GM18499 (cell line): Measurements from ENCODE around the gene HBA2.
"Not testable (repeated sequence)": the region's sequence is repeated elsewhere in the genome, so short reads cannot be mapped to it uniquely, and the experiment has no call there.

Experiments
- ATAC-seq: cut with Tn5 transposase; IDR thresholded peaks from one replicate; pipeline ENCODE4 v1.9.1; 2021; ENCODE audit warnings: moderate number of reproducible peaks; ENCODE audit not compliant: insufficient read depth, unreplicated experiment

Gene HBA2

DNA sequence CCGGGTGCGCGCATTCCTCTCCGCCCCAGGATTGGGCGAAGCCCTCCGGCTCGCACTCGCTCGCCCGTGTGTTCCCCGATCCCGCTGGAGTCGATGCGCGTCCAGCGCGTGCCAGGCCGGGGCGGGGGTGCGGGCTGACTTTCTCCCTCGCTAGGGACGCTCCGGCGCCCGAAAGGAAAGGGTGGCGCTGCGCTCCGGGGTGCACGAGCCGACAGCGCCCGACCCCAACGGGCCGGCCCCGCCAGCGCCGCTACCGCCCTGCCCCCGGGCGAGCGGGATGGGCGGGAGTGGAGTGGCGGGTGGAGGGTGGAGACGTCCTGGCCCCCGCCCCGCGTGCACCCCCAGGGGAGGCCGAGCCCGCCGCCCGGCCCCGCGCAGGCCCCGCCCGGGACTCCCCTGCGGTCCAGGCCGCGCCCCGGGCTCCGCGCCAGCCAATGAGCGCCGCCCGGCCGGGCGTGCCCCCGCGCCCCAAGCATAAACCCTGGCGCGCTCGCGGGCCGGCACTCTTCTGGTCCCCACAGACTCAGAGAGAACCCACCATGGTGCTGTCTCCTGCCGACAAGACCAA is at the start of gene HBA2:
Gene HBA2, plus strand, starts transcription at position 503 of the 568 bp plus-strand sequence. Its CDS starts 37 bp downstream, at position 540.
- ATAC-seq: not testable (repeated sequence)

DNA sequence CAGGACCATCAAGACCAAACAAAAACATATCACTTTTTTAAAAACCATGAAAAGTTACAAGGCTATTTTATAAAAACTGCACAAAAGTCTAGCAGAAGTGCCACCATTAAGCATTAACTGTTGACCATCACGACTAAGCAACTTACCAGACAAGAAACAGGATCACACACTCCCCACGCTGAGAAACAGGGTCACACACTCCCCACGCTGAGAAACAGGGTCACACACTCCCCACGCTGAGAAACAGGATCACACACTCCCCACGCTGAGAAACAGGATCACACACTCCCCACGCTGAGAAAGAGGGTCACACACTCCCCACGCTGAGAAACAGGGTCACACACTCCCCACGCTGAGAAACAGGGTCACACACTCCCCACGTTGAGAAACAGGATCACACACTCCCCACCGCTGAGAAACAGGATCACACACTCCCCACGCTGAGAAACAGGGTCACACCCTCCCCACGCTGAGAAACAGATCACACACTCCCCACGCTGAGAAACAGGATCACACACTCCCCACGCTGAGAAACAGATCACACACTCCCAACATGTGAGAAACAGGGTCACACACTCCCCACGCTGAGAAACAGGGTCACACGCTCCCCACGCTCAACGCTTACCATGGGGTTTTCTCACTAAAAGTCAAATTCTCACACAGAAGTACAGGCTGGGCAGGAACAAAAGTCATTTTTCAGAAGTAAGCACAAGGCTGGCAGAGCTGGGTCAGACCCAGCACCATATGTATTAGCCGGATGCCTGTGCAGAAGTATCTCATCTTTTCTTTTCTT is 48.9 kb upstream of the HBA2 start:
- ATAC-seq: not testable (repeated sequence)

DNA sequence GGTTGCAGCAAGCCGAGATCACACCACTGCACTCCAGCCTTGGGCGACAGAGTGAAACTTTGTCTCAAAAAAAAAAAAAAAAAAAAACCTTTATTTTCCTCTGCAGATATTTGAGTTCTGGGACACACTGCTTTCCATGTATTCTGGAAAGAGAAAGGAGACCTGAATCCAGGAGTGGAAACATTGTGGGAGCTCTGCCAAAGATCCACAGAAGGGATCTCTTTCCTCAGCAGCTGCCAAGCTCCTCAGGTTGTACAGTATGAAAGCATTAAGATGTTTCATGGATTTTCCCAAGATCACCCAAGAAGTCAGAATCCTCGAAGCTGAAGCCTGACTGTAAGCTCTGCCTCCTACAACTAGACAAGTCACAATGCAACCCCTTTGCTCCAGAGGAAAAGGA is 47.7 kb upstream of the HBA2 start:
- no peak for ATAC-seq

DNA sequence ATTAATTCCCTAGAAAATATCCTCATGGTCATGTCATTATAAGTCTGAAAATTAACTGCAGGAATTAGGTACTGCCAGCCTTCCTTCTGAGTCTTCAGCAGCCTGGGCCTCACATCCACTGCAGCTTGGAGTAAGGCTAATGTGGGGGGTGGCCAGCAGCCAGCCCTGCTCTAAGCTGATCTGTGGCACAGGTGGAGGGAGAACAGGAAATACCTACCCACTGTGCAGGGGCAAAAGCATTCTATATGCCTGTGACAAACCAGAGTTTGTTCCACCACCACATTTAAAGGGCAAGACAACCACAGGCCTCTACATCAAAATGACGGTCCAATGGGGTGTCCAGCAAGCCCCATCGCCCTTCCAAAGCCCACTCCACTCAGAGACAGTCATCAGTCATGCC is 43.6 kb upstream of the HBA2 start:
- no peak for ATAC-seq

DNA sequence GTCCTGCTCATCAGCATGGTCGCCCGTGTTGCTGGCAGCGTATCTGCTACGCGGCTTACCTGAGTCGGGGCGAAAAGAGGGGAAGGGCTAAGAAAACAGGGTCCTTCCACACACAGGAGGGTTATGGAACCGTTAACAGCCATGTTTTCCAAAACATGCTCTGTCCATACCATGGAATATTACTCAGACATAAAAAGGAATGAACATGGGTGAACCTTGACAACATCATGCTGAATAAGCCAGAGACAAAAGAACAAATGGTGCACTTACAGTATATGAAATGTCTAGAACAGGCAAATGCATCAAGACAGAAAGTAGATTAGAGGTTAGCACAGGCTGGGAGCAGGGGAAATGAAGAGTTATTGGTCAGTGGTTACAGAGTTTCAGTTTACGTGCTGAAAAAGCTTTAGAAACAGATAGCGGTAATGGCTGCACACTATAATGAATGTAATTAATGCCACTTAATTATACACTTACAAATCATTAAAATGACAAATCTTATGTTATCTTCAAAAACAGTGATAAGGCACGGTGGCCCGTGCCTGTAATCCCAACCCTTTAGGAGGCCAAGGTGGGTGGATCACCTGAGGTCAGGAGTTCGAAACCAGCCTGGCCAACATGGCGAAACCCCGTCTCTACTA is 42.0 kb upstream of the HBA2 start:
- no peak for ATAC-seq

DNA sequence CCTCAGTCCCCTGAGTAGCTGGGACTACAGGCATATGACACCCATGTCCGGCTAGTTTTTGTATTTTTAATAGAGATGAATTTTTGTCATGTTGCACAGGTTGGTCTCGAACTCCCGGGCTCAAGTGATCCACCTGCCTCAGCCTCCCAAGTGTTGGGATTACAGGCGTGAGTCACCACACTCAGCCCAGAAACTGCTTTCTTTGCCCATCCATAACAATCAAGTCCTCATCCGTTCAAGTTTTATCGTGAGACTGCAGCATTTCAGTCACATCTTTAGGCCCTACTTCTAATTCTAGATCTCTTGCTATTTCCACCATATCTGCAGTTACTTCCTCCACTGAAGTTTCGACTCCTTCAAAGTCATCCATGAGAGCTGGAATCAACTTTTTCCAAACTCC is 40.6 kb upstream of the HBA2 start:
- no peak for ATAC-seq

DNA sequence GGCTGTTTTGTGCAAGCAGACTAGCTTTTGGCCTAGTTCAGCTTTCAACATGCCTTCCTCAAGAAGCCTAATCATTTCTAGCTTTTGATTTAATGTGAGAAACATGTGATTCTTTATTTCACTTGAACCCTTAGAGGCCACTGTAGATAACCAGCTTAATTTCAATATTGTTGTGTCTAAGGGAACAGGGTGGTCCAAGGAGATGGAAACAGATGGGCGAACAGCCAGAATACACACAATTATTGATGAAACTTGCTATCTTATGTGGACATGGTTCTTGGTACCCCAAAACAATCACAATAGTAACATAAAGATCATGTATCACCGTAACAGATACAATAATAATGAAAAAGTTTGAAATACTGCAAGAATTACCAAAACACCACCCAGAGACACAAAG is 39.0 kb upstream of the HBA2 start:
- ATAC-seq: no peak

DNA sequence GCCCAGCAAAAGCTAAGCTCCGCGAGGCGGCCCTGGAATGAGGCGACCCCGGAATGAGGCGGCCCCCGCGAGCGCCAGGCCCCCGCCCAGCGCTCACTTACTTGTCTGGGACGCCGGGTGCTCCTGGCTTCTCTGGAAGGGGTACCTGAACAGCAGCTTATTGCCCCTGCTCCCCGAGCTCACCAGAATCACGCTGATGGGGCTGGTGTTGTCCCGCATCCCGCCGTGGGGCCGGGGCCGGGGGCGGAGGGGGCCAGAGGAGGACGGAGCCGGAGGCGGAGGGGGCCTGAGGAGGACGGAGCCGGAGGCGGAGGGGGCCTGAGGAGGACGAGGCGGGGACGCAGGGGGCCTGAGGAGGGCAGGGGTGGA is 34.6 kb upstream of the HBA2 start:
- ATAC-seq: no peak

DNA sequence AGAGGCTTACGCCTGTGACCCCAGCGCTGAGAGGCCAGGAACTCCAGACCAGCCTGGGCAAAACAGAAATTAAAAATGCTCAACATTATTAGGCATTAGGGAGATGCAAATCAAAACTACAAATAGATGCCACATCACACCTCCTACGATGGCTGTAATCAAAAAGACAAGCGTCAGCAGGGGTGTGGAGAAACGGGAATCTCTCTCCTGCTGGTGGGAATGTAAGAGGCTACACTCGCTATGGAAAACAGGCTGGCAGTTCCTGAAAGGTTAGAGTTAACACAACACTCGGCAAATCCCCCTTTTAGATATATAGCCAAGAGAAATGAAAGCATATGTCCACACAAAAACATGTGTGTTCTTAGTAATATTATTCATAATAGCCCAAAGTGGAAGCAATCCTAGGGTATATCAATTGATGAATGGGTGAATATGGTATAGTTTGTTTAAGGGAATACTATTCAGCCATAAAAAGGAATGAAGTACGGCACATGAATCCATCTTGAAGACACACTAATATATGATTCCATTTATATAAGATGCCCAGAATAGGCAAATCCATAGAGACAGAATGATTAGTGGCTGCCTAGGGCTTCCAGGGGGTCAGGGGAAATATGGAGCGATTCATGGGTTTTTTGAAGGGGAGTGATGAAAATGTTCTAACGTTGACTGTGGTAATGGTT is 32.4 kb upstream of the HBA2 start:
- ATAC-seq: no peak

DNA sequence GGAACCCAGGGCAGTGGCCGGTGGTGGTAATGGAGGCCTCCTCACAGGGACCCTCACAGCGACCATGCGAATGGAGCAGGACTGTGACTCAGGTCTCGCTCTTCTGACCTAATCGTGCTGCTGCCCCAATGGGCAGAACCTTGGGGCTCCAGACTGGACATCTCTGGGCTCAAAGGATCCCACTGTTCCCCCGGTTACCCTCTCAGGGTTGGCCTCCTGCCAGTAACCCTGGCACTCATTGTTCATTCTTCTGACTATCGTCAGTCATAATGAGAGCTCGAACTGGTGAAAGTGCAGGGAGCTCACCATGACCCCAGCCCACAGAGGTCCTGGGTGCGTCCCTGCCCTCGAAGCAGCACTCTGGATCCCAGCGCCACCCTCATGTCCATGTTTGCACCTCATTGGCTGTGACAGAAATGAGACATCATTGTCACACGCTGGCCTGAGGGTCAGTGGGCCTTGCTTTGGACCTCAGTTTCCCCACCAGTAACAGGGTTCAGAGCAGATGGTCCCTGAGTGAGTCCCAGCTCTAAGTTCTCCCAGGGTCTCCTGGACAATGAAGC is 30.2 kb upstream of the HBA2 start:
- ATAC-seq: no peak

DNA sequence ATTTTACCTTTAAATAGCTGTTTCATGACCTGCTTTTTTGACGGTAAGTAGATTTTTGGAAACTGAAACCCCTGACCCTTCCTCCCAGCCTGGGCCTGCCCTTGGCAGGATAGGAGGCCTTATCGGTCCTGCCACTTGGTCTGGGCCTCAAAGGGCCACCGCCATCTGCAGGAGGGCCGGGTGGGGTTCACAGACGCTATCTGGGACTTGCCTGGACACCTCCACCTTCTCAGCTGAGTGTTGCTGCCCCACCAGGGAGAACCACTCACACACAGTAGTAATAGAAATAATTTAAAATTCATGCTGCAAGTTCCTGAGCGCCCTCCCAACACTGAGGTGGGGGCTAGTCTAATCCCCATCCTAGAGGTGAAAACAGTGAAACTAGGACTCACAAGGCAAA is 29.6 kb upstream of the HBA2 start:
- no peak for ATAC-seq

DNA sequence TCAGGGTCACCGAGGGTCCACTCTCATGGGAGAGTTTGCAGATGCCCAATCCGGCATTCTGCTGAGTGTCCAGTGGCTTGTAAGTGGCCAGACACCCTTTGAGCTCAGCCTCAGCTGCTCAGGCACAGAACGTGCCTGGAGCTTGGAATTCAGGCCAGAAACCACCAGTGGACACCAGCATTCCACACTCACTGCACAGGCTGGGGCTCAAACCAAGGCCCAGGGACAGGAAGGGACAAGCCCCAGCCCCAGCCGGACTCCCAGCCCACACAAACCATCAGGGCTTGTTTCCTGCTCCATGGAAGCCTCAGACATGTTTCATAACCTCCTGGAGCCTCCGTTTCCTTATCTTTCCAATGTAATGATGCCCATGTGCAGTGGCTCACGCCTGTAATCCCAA is 29.2 kb upstream of the HBA2 start:
- no peak for ATAC-seq

DNA sequence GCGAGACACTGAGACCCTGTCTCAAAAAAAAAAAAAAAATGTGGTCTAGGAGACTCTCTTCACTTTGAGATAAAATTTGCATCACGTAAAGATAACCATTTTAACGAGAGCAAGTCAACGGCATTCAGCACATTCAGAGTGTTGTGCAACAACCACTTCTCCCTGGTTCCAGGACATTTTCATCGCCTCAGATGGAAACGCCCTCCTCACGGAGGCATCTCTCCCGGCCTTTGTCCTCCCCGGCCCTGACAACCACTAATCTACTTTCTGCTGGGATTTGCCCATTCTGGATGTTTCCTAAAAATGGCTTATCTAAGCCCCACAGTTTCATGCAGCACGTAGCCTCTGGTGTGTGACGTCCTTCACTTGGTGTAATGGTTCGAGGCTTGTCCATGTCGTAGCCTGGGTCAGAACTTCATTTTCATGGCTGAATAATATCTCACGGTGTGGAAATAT is 27.9 kb upstream of the HBA2 start:
- no peak for ATAC-seq

DNA sequence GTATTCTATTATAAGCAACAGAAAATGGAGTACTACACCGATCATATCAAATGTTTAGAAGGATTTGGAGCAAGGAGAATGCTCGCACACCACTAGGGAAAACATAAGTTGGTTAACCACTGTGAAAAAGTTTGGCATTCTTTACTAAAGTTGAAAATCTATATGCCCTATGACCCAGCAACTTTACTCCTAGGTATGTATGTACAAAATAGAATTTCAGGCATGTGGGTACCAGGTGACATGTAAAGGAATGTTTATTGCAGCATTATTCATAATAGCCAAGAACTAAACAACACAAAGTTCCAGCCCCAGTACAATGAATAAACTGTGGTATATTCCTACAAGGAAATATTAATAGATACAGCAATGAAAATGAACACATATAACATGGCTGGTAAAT is 26.0 kb upstream of the HBA2 start:
- ATAC-seq: no peak

DNA sequence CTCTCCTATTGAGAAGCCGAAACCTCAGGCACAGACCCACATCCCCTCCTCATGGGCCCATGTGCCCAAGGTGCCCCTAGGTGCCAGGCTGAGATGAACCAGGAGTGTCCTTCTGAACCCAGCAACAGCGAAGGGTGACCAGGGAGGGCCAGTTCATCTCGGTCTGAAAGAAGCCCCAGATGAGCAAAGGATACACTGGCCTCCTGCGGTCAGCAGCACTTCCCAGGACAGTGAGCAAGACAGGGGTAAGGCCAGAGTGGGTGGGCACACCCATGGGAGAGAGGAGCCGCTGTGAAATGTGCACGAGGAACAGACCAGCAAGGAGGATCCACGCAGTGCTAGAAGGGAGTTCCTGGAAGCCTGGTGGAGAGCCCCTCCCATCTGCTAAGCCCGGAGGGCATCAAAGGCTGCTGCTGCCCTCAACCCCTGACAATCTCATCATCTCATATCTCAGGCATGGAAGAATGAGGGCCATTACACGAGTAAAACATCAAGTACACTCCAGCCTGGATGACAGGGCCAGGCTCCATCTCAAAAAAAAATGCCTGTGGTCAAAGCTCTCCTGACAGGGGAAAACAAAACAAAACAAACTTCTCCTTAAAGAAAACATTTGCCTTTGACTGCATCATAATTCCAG is 23.5 kb upstream of the HBA2 start:
- ATAC-seq: no peak

DNA sequence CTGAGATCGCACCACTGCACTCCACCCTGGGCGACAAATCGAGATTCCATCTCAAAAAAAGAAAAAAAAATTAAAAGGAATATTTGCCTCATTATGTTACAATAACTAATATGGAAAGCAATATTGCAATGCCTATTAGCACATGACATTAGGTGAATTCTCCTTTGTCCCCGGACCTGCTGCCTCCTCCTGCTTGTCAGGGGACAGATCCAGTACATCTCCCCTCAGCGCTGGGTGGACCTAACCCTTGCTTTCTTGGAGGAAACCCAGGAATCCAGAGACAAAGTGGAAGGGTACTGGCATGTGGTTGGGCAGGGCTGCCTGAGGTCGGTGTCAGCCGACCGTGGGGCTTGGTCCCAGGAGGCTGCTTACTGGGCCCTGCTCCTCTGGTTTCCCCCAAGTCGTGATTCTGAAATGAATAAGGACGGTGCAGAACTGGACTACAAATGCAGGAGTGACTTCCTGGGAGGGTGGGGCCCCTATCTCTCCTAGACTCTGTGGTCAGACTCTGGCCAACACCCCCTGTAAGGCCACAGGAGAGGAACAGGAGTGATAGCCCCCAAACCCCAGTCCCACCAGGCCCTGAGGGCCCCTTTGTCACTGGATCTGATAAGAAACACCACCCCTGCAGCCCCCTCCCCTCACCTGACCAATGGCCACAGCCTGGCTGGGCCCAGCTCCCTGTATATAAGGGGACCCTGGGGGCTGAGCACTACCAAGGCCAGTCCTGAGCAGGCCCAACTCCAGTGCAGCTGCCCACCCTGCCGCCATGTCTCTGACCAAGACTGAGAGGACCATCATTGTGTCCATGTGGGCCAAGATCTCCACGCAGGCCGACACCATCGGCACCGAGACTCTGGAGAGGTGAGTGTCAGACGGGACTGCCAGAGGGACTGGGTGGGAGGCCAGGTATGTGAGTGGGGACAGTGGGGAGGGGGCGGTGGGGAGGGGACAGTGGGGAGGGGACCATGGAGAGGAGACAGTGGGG is 20.2 kb upstream of the HBA2 start, which contains the start of gene HBZ:
Gene HBZ, plus strand, starts transcription at position 504 of the 988 bp plus-strand sequence. Its CDS starts 266 bp downstream, at position 770.
- no peak for ATAC-seq

DNA sequence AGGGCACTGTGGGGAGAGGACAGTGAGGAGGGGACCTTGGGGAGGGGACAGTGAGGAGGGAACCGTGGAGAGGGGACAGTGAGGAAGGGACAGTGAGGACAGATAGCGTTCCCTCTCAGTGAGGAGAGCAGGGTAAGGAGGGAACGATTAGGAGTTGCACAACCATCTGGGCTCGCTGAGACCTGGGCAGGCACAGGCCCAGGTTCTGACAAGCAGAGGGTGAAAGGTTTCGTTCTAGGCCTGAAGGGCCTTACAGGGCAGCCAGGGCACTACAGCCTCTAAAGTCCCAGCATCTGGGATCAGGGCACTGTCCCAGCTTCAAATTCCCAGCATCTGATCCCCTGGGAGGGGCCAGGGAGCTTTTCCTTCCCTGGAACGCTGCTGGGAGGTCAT is 19.6 kb upstream of the HBA2 start:
- not testable (repeated sequence) for ATAC-seq

DNA sequence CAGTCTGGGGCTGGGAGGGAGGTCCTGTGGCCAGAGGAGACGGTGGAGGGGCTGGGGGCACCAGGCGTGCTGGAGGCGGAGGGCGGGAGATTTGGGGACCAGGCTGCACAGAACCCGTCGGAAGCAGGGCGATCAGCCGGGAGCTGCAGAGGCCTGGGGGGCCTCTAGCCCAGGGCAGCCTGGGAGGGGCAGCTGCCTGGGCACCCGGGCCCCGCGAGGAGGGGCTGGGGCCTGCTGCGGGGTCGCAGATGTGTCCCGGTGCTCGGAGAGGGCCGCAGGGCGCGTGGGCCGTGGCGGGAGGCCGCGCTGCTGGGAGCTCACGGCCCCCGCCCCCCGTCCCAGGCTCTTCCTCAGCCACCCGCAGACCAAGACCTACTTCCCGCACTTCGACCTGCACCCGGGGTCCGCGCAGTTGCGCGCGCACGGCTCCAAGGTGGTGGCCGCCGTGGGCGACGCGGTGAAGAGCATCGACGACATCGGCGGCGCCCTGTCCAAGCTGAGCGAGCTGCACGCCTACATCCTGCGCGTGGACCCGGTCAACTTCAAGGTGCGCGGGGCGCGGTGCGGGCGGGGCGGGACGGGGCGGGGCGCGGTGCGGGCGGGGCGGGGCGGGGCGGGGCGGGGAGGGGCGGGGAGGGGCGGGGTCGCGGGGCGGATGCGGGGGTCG is 19.0 kb upstream of the HBA2 start:
- not testable (repeated sequence) for ATAC-seq
